Right atrium auricular region (tissue), 2 donors: Measurements from ENCODE around the gene NCOA7. TPM values are rescaled to one million over a fixed set of nuclear protein-coding genes. Genes with fewer than 3 reads are reported as not detected.

Experiments used
- DNase-seq: peaks from one replicate; pipeline ENCODE4 v3.0.0-alpha.2; 2019; ENCODE audit warnings: low spot score
- H3K27ac ChIP-seq, 2 donors: fragments of 200-600 bp; sonication (generic); 1 replicate in 1 of 2; 2 replicates in 1 of 2; pipeline ENCODE4 v1.5.1; 2016 to 2019
- H3K27me3 ChIP-seq, 2 donors: fragments of 200-600 bp; sonication (generic); one replicate each; pipeline versions ENCODE4 v1.5.1 to v1.6.0; 2017 to 2019
- H3K36me3 ChIP-seq: fragments of 200-600 bp; sonication (generic); one replicate; pipeline ENCODE4 v1.5.1; 2016
- H3K4me1 ChIP-seq, 2 donors: fragments of 200-600 bp; sonication (generic); one replicate each; pipeline versions ENCODE4 v1.5.1 to v1.6.0; 2017 to 2019
- H3K4me3 ChIP-seq, 2 donors: fragments of 200-600 bp; sonication (generic); 1 replicate in 1 of 2; 2 replicates in 1 of 2; pipeline ENCODE4 v1.5.1; 2017 to 2019; ENCODE audit warnings: mild to moderate bottlenecking in 1 of 2, moderate library complexity in 1 of 2
- H3K9me3 ChIP-seq, 2 donors: fragments of 200-600 bp; sonication (generic); one replicate each; pipeline ENCODE4 v1.5.1; 2019
- total RNA-seq, 2 donors: library from RNA; depleted of rRNA; stranded (reverse); fragments of >200 nt; gene quantifications; one replicate each; pipeline ENCODE4 v1.1.0, GENCODE V29; 2016
- TF ChIP-seq, protein P1 (sequence below), 2 donors: fragments of 200-600 bp; sonication (generic); IDR thresholded peaks; one replicate each; pipeline ENCODE4 v1.5.1; 2019; ENCODE audit warnings: antibody characterized with exemption in 2 of 2

Gene NCOA7
- total RNA-seq, 2 donors from 2014 or later = 12.2 to 12.7 TPM

DNA sequence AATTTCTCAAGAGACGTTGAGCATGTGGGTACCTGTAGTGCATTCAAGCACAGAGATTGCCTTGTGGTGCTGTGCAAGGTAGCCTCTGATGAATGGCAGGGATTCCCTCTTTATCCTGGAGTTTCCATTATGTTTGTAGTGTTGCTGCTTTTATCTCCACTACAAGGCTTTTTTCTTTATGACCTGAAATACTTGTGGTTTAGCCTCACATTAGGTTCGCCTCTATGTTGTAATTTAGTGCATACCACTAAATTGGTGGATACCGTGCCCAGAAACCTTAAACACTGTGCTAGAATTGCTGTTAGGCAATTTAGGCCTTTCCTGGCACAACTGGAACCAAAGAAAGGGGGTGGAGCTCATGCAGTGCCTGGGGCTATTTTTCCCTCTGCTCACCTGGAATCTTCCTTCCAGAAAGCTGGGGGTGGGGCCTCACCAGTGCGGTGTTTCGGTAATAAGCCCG lies 76.8 kb downstream of the NCOA7 start:
- TF ChIP-seq, protein P1, sequence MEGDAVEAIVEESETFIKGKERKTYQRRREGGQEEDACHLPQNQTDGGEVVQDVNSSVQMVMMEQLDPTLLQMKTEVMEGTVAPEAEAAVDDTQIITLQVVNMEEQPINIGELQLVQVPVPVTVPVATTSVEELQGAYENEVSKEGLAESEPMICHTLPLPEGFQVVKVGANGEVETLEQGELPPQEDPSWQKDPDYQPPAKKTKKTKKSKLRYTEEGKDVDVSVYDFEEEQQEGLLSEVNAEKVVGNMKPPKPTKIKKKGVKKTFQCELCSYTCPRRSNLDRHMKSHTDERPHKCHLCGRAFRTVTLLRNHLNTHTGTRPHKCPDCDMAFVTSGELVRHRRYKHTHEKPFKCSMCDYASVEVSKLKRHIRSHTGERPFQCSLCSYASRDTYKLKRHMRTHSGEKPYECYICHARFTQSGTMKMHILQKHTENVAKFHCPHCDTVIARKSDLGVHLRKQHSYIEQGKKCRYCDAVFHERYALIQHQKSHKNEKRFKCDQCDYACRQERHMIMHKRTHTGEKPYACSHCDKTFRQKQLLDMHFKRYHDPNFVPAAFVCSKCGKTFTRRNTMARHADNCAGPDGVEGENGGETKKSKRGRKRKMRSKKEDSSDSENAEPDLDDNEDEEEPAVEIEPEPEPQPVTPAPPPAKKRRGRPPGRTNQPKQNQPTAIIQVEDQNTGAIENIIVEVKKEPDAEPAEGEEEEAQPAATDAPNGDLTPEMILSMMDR (IDR thresholded peaks at IDR 0.05) = no peak
- no peak overlapping the region for H3K27ac ChIP-seq
- H3K9me3 ChIP-seq = no peaks in the 10 kb centered on the region
- H3K36me3 ChIP-seq = no peaks in the 10 kb centered on the region
- DNase-seq = no peak
- no peak overlapping the region for H3K4me3 ChIP-seq
- H3K27me3 ChIP-seq = no peaks in the 10 kb centered on the region
- H3K4me1 ChIP-seq = peaks cover 0 to 14% of the 10 kb centered on the region in 2 donors

DNA sequence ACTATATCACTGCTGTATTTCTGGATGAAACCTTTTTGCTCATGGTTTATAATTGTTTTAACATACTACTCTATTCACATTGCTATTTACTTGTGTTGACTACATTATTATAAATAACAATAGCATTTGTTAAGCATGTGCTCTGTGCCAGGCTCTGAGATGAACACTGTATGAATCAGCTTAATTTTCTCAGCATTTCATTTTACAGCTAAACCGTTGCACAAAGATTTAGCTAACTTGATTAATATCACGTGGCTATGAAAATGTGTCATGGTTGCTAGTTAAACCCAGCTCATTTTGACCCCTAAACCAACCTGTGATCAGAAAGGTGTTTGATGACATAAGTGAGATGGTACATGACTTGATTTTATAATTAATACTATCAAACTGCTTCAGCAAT lies 77.5 kb downstream of the NCOA7 start:
- no peaks in the 10 kb centered on the region for H3K27me3 ChIP-seq
- TF ChIP-seq, protein P1 (IDR thresholded peaks at IDR 0.05) = no peak
- no peak for DNase-seq

DNA sequence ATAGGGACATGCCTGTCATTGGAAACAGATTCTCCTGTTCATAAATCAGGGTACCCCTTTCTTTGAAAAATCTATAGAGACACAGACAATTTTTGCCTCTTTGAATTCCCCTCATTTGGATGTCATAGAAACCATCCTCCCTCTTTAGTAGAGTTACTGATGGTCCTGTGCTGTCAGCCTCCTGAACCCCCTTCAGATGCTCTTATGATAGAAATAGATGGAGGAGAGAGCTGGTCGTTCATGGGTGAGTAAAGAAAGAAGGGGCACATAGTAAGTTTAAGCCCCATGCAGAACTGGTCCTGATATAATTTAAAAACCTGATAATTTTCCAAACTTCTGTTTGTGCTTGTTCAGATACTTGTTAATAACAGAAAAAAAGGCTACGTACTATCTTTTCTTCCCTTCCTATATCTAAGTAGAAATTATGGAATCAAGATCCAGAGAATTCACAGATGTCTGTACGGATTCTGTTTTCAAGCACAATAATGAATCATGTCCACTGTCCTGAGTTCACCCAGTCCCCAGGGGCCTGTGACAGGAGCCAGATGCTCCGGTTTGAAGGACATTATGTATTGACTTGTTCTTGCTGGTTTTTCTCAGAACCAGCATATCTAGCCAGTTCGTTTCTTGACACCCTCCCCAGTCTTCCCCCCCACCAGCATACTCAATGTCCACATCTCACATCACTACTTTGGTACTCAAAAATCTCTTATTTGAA lies 78.1 kb downstream of the NCOA7 start:
- H3K4me3 ChIP-seq = no peak overlapping the region
- peaks cover 0 to 14% of the 10 kb centered on the region in 2 donors for H3K4me1 ChIP-seq
- peak overlapping the region; percentile 60 to 63 for H3K27ac ChIP-seq
- TF ChIP-seq, protein P1 (IDR thresholded peaks at IDR 0.05) = no peak
- no peaks in the 10 kb centered on the region for H3K36me3 ChIP-seq
- DNase-seq = no peak
- no peaks in the 10 kb centered on the region for H3K27me3 ChIP-seq
- no peaks in the 10 kb centered on the region for H3K9me3 ChIP-seq

More for the DNA sequence above, 77.5 kb downstream of the NCOA7 start:
- Histone ChIP-seq H3K4me1 (peaks cover 0 to 14% of the 10 kb centered on the region in 2 donors), H3K9me3 (no peaks in the 10 kb centered on the region), H3K27ac (peak overlapping the region; percentile 29 to 46), H3K4me3 (no peak overlapping the region), H3K36me3 (no peaks in the 10 kb centered on the region)

DNA sequence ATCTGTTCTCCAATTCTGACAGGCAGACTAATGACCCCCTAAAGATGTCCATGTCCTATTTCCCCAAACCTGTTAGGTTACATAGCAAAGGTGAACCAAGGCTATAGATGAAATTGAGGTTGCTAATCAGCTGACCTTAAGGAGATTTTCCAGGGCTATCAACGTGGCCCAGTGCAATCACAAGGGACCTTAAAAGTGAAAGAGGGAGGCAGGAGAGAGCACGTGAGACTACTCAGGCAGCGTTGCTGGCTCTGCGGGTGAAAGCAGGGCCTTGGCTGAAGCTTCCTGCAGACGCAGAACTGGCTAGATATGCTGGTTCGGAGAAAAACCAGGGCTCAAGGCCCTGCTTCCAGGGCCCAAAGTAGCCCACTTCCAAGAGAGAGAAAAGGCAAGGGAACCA lies 78.7 kb downstream of the NCOA7 start:
- no peaks in the 10 kb centered on the region for H3K27me3 ChIP-seq
- H3K36me3 ChIP-seq = no peaks in the 10 kb centered on the region
- H3K4me1 ChIP-seq = peaks cover 0 to 14% of the 10 kb centered on the region in 2 donors
- no peaks in the 10 kb centered on the region for H3K9me3 ChIP-seq
- H3K27ac ChIP-seq = peak overlapping the region; percentile 60 to 63
- TF ChIP-seq, protein P1 (IDR thresholded peaks at IDR 0.05) = no peak
- H3K4me3 ChIP-seq = no peak overlapping the region
- no peak for DNase-seq

DNA sequence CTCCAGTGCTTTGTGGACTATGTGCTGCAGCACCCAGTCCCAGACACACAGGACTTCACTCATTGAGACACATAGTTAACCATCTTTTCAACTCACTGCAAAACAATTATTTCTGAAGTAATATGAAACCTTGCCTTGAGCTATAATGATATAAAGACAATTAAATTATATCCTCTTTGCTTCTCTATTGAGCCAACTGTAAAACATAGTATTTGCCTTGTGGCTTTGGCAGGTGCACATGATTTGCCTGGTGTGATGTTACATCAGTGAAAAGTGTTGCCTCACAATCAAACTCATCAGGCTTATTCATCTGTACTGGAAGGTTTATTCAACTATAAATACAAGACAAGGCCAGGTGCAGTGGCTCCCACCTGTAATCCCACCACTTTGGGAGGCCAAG lies 80.6 kb downstream of the NCOA7 start:
- no peaks in the 10 kb centered on the region for H3K36me3 ChIP-seq
- no peaks in the 10 kb centered on the region for H3K27me3 ChIP-seq
- TF ChIP-seq, protein P1 (IDR thresholded peaks at IDR 0.05) = no peak
- H3K4me1 ChIP-seq = peaks cover 0 to 14% of the 10 kb centered on the region in 2 donors
- H3K27ac ChIP-seq = no peak overlapping the region
- H3K4me3 ChIP-seq = no peak overlapping the region
- H3K9me3 ChIP-seq = no peaks in the 10 kb centered on the region
- no peak for DNase-seq
